A549 treated with CORT108297 at 1 μM for 4 hours (cell line): Measurements from ENCODE around the gene DCDC2B. TPM values are rescaled to one million over a fixed set of nuclear protein-coding genes. Genes with fewer than 3 reads are reported as not detected.

ENCODE experiments used
- total RNA-seq: library from RNA; stranded (reverse); fragments of 200-300 nt; extraction: Qiagen RNA extraction; gene quantifications from 5 replicates; pipeline ENCODE4 v1.2.3, GENCODE V29; 2022

Gene DCDC2B
- total RNA-seq: not detected in 5 replicates

GRCh38 chr1:32208891-32209328 is at the start of gene DCDC2B:
DCDC2B (plus strand) TSS chr1:32209089; CDS start chr1:32209094, 5 bp downstream.

GRCh38 chr1:32179443-32180185 is 29.3 kb upstream of the DCDC2B start, which contains the start of gene TXLNA:
TXLNA (plus strand) TSS chr1:32179675; CDS start chr1:32180346, 671 bp downstream.

GRCh38 chr1:32200226-32201010 is 8.5 kb upstream of the DCDC2B start, which contains the start of gene CCDC28B:
CCDC28B (plus strand) TSS chr1:32200595; CDS start chr1:32201936, 1,341 bp downstream.

GRCh38 chr1:32205401-32206370 is 3.2 kb upstream of the DCDC2B start, which contains the start of gene IQCC:
IQCC (plus strand) TSS chr1:32205671; CDS start chr1:32205682, 11 bp downstream.

GRCh38 chr1:32221980-32222755 is 13.3 kb downstream of the DCDC2B start, which contains the start of the genes EIF3I and TMEM234:
EIF3I (plus strand) TSS chr1:32222407; CDS start chr1:32222442, 35 bp downstream.
TMEM234 (minus strand) TSS chr1:32222353; CDS start chr1:32222322, 31 bp downstream.

GRCh38 chr1:32246888-32247273 is 38.0 kb downstream of the DCDC2B start, which contains the start of gene FAM167B:
FAM167B (plus strand) TSS chr1:32247222; CDS start chr1:32247422, 200 bp downstream.

GRCh38 chr1:32250893-32251716 is 42.2 kb downstream of the DCDC2B start, which contains the start of gene LCK:
LCK (plus strand) TSS chr1:32251265; CDS start chr1:32274330, 23,065 bp downstream.

Other genes starting within 250 kb of the DCDC2B start
- 122 to 139 TPM (median 130 TPM) in 5 replicates for gene KHDRBS1, start 195.2 kb upstream of the DCDC2B start, total RNA-seq
- 8.7 to 14.1 TPM (median 12.9 TPM) in 5 replicates for gene TMEM39B, start 136.2 kb upstream of the DCDC2B start, total RNA-seq
- gene KPNA6, start 101.0 kb upstream of the DCDC2B start, total RNA-seq: 14.3 to 18.2 TPM (median 15.1 TPM) in 5 replicates
- 26.8 to 31.9 TPM (median 28.5 TPM) in 5 replicates for gene TXLNA, start 29.4 kb upstream of the DCDC2B start, total RNA-seq
- gene CCDC28B, start 8.5 kb upstream of the DCDC2B start, total RNA-seq: 1.8 to 2.6 TPM (median 2.4 TPM) in 5 replicates
- 1.4 to 2.4 TPM (median 1.9 TPM) in 5 replicates for gene IQCC, start 3.4 kb upstream of the DCDC2B start, total RNA-seq
- 7.7 to 10.5 TPM (median 9.7 TPM) in 5 replicates for gene TMEM234, start 13.3 kb downstream of the DCDC2B start, total RNA-seq
- 269 to 284 TPM (median 278 TPM) in 5 replicates for gene EIF3I, start 13.3 kb downstream of the DCDC2B start, total RNA-seq
- 0.44 to 0.87 TPM (median 0.66 TPM) in 5 replicates for gene FAM167B, start 38.1 kb downstream of the DCDC2B start, total RNA-seq
- gene LCK, start 42.2 kb downstream of the DCDC2B start, total RNA-seq: 0.16 TPM in 1 of 5 replicates, not detected in the others
- gene HDAC1, start 83.0 kb downstream of the DCDC2B start, total RNA-seq: 53.0 to 60.3 TPM (median 56.2 TPM) in 5 replicates
- 57.0 to 77.4 TPM (median 72.1 TPM) in 5 replicates for gene MARCKSL1, start 127.1 kb downstream of the DCDC2B start, total RNA-seq
- gene FAM229A, start 153.4 kb downstream of the DCDC2B start, total RNA-seq: 2.3 to 4.4 TPM (median 3.8 TPM) in 5 replicates
- gene TSSK3, start 153.4 kb downstream of the DCDC2B start, total RNA-seq: 0.07 to 0.11 TPM in 2 of 5 replicates, not detected in the others
- gene BSDC1, start 185.4 kb downstream of the DCDC2B start, total RNA-seq: 19.1 to 22.7 TPM (median 22.3 TPM) in 5 replicates